ENCODE results near the gene ADARB2. TPM values are rescaled to one million over a fixed set of nuclear protein-coding genes. Genes with fewer than 3 reads are reported as not detected.
A peak's percentile ranks its signal among the peaks of the same experiment; 100 is the strongest.

ADARB2 gene
- total RNA-seq, 4 donors from 2014 or later: 8.4 to 23.2 (median 19.6) TPM

DNA sequence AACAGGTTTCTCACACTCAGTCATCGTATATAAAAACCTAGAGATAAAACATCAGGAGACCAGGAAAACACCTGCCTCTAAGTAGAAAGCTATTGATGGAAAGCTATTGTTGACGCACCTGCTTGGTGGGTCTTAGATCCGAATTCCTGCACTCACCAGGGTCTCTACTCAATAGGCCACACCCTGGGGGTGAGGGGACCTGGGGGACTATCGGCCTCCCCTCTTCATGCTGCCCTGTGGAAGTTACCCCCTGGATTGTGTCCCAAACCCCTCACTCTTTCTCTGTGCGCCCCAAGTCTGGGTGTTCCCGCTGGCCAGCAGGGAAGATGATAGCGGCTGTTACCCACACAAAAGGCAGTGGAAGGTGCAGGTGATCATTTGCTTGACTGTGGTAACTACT lies 368.1 kb downstream of the ADARB2 start:
- Histone ChIP-seq H3K27me3 (no peaks in the 10 kb centered on the region), H3K4me1 (no peaks in the 10 kb centered on the region), H3K27ac (no peak overlapping the region), H3K4me3 (no peak overlapping the region), H3K9me3 (no peaks in the 10 kb centered on the region), H3K36me3 (no peaks in the 10 kb centered on the region)
- 67 to 75% methylated on average over 7 of the region's 7 CpGs for WGBS, 2 donors
- DNase-seq (ENCODE audit: low spot score in 2 of 2): no peak
- no peak for TF ChIP-seq POLR2A (IDR thresholded peaks at IDR 0.05)

DNA sequence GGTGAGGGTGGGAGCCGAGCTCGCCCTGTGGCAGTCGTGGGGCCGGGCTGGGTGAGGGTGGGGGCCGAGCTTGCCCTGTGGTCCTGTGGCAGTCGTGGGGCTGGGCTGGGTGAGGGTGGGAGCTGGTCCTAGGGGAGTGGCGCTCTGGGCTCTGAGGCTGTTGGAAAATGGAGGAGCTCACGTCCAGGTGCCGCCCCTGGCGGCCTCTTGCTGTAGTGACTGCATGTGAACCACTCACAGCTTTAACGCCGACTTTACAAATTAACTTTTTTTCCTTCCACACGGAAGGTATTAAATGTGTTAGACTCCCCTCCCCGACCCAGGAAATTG lies 368.5 kb downstream of the ADARB2 start:
- peak overlapping the region in 1 of 4 donors; percentile 45 for H3K27ac ChIP-seq
- H3K36me3 ChIP-seq: no peaks in the 10 kb centered on the region
- no peaks in the 10 kb centered on the region for H3K4me1 ChIP-seq
- DNase-seq (ENCODE audit: low spot score in 2 of 2): peak in 1 of 2 donors; percentile 27
- TF ChIP-seq, protein P1, sequence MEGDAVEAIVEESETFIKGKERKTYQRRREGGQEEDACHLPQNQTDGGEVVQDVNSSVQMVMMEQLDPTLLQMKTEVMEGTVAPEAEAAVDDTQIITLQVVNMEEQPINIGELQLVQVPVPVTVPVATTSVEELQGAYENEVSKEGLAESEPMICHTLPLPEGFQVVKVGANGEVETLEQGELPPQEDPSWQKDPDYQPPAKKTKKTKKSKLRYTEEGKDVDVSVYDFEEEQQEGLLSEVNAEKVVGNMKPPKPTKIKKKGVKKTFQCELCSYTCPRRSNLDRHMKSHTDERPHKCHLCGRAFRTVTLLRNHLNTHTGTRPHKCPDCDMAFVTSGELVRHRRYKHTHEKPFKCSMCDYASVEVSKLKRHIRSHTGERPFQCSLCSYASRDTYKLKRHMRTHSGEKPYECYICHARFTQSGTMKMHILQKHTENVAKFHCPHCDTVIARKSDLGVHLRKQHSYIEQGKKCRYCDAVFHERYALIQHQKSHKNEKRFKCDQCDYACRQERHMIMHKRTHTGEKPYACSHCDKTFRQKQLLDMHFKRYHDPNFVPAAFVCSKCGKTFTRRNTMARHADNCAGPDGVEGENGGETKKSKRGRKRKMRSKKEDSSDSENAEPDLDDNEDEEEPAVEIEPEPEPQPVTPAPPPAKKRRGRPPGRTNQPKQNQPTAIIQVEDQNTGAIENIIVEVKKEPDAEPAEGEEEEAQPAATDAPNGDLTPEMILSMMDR (IDR thresholded peaks at IDR 0.05): peak in 3 of 5 experiments; percentile 46 to 64 (median 48)
- TF ChIP-seq EP300 (IDR thresholded peaks at IDR 0.05): no peak
- TF ChIP-seq POLR2A (IDR thresholded peaks at IDR 0.05): no peak
- H3K27me3 ChIP-seq: no peaks in the 10 kb centered on the region
- H3K4me3 ChIP-seq: no peak overlapping the region
- 21 to 30% methylated on average over 13 to 14 of the region's 14 CpGs for WGBS, 2 donors
- peaks cover 0 to under 1% (median 0%) of the 10 kb centered on the region in 4 donors for H3K9me3 ChIP-seq

DNA sequence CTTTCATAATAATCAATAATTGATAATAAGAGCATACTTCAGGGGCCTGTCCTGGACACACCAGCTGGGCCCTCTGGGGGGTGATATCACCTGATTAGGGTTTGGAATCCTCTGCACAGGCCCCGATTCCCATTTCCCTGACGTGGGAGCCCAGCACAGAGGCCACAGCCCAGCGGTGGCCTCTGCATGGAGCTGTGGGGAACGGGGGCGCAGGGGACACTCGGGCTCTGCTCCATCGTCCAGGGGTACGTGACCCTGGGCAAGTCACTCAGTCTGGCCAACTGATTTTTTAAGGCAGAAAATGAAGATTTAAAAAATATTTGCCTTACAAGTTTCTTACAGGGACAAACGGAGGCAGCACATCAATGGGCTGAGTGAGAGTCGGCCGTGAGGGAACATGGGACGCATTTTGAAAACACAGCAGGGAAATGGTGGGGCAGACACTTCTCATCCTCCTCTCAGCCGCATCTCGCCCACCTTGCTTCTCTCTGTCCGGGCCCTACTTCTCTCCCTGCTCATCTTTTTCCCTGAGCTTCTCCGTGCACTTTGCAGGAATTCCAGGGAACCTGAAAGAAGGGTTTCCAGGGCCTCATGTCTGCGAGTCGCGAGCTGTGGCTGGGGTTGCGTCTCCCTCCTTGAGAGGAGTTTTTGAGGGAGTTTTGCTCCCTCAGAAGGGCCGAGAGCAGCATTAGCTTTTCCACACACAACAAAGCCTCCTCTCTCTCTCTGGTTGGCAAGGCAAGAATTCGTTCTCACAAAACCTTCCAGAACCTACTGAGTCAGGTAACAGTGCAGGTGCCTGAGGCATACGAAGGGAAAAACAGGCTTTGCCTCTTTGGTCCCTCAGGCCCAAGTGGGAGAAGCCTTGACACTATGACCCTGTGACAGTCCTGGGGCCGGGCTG lies 369.1 kb downstream of the ADARB2 start:
- no peaks in the 10 kb centered on the region for H3K4me1 ChIP-seq
- H3K36me3 ChIP-seq: no peaks in the 10 kb centered on the region
- H3K27ac ChIP-seq: peak overlapping the region in 1 of 4 donors; percentile 45
- H3K4me3 ChIP-seq: no peak overlapping the region
- peaks cover 0 to 6% (median 0%) of the 10 kb centered on the region in 4 donors for H3K9me3 ChIP-seq
- H3K27me3 ChIP-seq: no peaks in the 10 kb centered on the region
- TF ChIP-seq EP300 (IDR thresholded peaks at IDR 0.05): no peak
- TF ChIP-seq POLR2A (IDR thresholded peaks at IDR 0.05): no peak
- TF ChIP-seq, protein P1 (IDR thresholded peaks at IDR 0.05): no peak
- no peak for DNase-seq (ENCODE audit: low spot score in 2 of 2)
- 86 to 88% methylated on average over 24 of the region's 24 CpGs for WGBS, 2 donors

DNA sequence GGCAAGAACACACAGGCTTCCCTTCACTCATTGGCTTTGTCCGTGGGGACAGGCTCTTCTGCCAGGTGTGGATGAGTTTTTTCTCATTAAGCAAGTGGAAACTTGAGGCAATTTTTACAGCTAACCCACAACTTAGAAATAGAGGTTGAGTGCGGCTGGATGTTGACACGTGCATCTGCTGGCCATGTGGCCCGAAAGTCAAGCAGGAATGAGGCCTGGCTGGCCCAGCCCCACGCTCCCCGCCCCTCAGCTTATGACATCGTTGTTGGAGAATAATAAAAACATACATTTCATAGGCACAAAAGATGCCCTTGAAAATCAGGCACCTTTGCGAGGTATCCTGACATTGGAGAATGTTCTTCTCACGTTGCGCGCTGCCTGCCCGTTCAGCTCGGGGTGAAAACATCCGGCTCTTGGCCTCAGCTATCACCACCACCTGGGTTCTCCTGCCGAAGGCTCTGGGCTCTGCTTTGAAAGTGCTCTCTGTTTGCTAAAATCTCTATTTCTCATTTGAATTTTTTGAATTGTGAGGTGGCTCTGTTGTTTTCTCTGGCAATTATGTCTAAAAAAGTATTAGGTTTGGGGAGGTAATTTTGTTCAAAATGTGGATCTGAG lies 370.4 kb downstream of the ADARB2 start:
- WGBS, 2 donors: 87 to 90% methylated on average over 15 of the region's 15 CpGs
- no peak for DNase-seq (ENCODE audit: low spot score in 2 of 2)
- TF ChIP-seq POLR2A (IDR thresholded peaks at IDR 0.05) (no peak), EP300 (IDR thresholded peaks at IDR 0.05) (no peak)
- TF ChIP-seq, protein P1 (IDR thresholded peaks at IDR 0.05): no peak

DNA sequence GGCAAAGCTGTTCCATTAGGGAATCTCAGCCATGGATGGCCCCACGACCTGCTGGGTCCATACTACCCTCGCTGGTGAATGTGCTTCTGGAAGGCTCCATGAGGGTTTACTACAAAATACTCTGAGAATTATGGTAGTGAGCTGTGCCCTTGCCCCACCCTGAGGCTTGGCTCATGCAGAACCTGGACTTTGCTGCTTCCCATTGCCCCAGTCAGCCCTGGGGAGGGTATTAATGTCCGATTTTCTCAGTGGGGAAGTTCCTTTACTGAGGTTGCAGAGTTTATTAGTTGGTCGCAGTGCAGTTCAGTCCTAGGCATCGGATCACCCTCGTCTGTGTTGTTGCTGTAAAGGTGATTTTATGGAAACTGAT lies 371.0 kb downstream of the ADARB2 start:
- no peaks in the 10 kb centered on the region for H3K27me3 ChIP-seq
- no peak overlapping the region for H3K27ac ChIP-seq
- H3K4me1 ChIP-seq: no peaks in the 10 kb centered on the region
- no peak overlapping the region for H3K4me3 ChIP-seq
- DNase-seq (ENCODE audit: low spot score in 2 of 2): no peak
- WGBS, 2 donors: 85 to 88% methylated on average over 6 of the region's 6 CpGs
- TF ChIP-seq, protein P1 (IDR thresholded peaks at IDR 0.05): no peak
- TF ChIP-seq POLR2A (IDR thresholded peaks at IDR 0.05): no peak
- no peak for TF ChIP-seq EP300 (IDR thresholded peaks at IDR 0.05)
- H3K36me3 ChIP-seq: no peaks in the 10 kb centered on the region
- peaks cover 0 to 6% (median 0%) of the 10 kb centered on the region in 4 donors for H3K9me3 ChIP-seq

More for the DNA sequence above, 370.4 kb downstream of the ADARB2 start:
- H3K4me3 ChIP-seq: no peak overlapping the region
- no peak overlapping the region for H3K27ac ChIP-seq
- H3K9me3 ChIP-seq: peaks cover 0 to 6% (median 0%) of the 10 kb centered on the region in 4 donors
- no peaks in the 10 kb centered on the region for H3K36me3 ChIP-seq
- no peaks in the 10 kb centered on the region for H3K4me1 ChIP-seq
- no peaks in the 10 kb centered on the region for H3K27me3 ChIP-seq
